Smooth muscle cell (in vitro differentiated cells): ENCODE results near the gene ICAM2. TPM values are rescaled to one million over a fixed set of nuclear protein-coding genes. Genes with fewer than 3 reads are reported as not detected.

Source experiments
- DNase-seq: peaks from one replicate; lab custom pipeline; 2025; ENCODE audit not compliant: unreplicated experiment; lab: John Stamatoyannopoulos, UW
- H2AFZ ChIP-seq: fragments of 200-600 bp; sonication (generic); 2 replicates; pipeline ENCODE4 v1.6.0; 2016; ENCODE audit warnings: antibody characterized with exemption, low read depth, mild to moderate bottlenecking
- H3F3A ChIP-seq: fragments of 200-600 bp; sonication (generic); 2 replicates; pipeline ENCODE4 v1.6.0; 2017; ENCODE audit warnings: antibody characterized with exemption, low read depth
- H3K27ac ChIP-seq: fragments of 200-600 bp; sonication (generic); 2 replicates; pipeline ENCODE4 v1.5.1; 2016; ENCODE audit warnings: low read depth, mild to moderate bottlenecking
- H3K27me3 ChIP-seq: fragments of 200-600 bp; sonication (generic); 2 replicates; pipeline ENCODE4 v1.6.1; 2016; ENCODE audit warnings: low read depth, mild to moderate bottlenecking
- H3K36me3 ChIP-seq: fragments of 200-600 bp; sonication (generic); 2 replicates; pipeline ENCODE4 v1.5.1; 2016; ENCODE audit warnings: low read depth
- H3K4me1 ChIP-seq: fragments of 200-600 bp; sonication (generic); 2 replicates; pipeline ENCODE4 v1.5.1; 2016; ENCODE audit warnings: low read depth
- H3K4me2 ChIP-seq: fragments of 200-600 bp; sonication (generic); 2 replicates; pipeline ENCODE4 v1.6.0; 2016; ENCODE audit warnings: mild to moderate bottlenecking
- H3K4me3 ChIP-seq: fragments of 200-600 bp; sonication (generic); 2 replicates; pipeline ENCODE4 v1.5.1; 2016; ENCODE audit warnings: mild to moderate bottlenecking
- H3K79me2 ChIP-seq: fragments of 200-600 bp; sonication (generic); 2 replicates; pipeline ENCODE4 v1.6.0; 2016; ENCODE audit warnings: low read depth, mild to moderate bottlenecking
- H3K9ac ChIP-seq: fragments of 200-600 bp; sonication (generic); 2 replicates; pipeline ENCODE4 v1.6.0; 2016; ENCODE audit warnings: low read depth
- H3K9me3 ChIP-seq: fragments of 200-600 bp; sonication (generic); replicated peaks from 2 replicates; pipeline ENCODE4 v1.5.1; 2016; ENCODE audit warnings: low read depth
- H4K20me1 ChIP-seq: fragments of 200-600 bp; sonication (generic); 2 replicates; pipeline ENCODE4 v1.6.0; 2016; ENCODE audit warnings: low read depth
- WGBS: methylation state at CpG from one replicate; pipeline ENCODE4 v1.1.7; 2016; ENCODE audit warnings: low lambda C conversion rate; 5-methylcytosine and 5-hydroxymethylcytosine counted together
- polyA plus RNA-seq: library from polyadenylated mRNA; unstranded; fragments of >200 nt; fragmentation: Nextera tagmentation; extraction: Ambion mirVana; gene quantifications from 2 replicates; pipeline ENCODE4 v1.2.1, GENCODE V29; 2016
- total RNA-seq: library from RNA; depleted of rRNA; stranded (reverse); fragments of >200 nt; gene quantifications from 2 replicates; pipeline ENCODE4 v1.2.3, GENCODE V29; 2014
- TF ChIP-seq, protein P1 (sequence below): fragments of 200-600 bp; sonication (generic); IDR thresholded peaks from 2 replicates; pipeline ENCODE4 v1.5.1; 2017; ENCODE audit warnings: borderline replicate concordance, mild to moderate bottlenecking, antibody characterized with exemption; ENCODE audit not compliant: insufficient read depth, poor library complexity, severe bottlenecking

The ICAM2 gene
- total and polyA plus RNA-seq, 2 experiments from 2014 or later, result 1.0 TPM; not detected in 1

DNA sequence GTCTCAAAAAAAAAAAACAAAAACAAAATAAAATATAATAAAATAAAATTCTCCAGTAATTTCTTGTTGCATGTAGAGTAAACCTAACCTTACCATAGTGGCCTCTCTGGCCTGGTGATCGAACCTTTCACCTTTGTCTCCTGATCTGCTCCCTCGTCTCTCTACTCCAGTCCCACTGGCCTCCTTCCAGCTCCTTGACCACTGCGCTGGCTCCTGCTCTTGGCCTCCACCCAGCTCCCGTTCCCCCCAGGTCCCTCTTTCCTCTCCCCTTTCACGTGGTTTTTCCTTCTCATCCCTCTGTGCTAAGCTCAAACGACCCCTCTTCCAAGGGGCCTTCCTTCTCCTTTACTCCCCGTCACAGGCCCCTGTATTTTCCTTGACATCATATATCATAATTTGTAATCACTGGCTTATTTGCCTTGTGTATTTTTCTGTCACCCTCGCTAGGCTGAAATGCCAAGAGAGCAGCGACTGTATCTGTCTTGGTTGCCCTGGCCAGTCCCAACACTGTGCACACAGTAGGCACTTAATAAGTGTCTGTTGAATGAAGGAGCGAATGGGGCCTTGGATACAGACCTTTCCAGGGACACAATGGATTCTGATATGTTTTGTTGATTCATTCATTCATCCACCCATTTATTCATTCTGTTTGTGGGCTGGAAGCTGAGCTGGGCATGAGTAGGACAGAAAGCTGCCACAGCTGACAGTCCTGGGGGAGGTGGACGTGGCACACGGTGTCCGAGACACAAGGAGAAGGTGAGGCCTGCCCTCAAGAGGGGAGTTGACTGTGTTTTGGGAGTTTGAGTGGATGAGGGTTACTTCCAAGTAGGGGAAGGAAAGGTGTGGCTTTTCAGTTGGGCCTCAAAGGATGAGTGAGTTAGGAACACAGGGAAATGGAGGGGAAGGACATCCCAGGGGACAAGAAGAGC is 41.9 kb downstream of the ICAM2 start:
- Histone ChIP-seq H3K79me2 (no peaks in the 10 kb centered on the region), H3K9me3 (no peaks in the 10 kb centered on the region), H3K4me2 (no peak overlapping the region), H3K4me3 (no peak overlapping the region), H3K27me3 (peaks cover 4% of the 10 kb centered on the region), H3K36me3 (no peaks in the 10 kb centered on the region), H3K27ac (no peak overlapping the region), H3F3A (no peaks in the 10 kb centered on the region), H3K4me1 (no peaks in the 10 kb centered on the region), H3K9ac (no peak overlapping the region), H2AFZ (no peak overlapping the region), H4K20me1 (no peaks in the 10 kb centered on the region)
- 91% methylated on average over 13 of the region's 13 CpGs for whole genome bisulfite sequencing
- no peak for DNase-seq
- TF ChIP-seq, protein P1, sequence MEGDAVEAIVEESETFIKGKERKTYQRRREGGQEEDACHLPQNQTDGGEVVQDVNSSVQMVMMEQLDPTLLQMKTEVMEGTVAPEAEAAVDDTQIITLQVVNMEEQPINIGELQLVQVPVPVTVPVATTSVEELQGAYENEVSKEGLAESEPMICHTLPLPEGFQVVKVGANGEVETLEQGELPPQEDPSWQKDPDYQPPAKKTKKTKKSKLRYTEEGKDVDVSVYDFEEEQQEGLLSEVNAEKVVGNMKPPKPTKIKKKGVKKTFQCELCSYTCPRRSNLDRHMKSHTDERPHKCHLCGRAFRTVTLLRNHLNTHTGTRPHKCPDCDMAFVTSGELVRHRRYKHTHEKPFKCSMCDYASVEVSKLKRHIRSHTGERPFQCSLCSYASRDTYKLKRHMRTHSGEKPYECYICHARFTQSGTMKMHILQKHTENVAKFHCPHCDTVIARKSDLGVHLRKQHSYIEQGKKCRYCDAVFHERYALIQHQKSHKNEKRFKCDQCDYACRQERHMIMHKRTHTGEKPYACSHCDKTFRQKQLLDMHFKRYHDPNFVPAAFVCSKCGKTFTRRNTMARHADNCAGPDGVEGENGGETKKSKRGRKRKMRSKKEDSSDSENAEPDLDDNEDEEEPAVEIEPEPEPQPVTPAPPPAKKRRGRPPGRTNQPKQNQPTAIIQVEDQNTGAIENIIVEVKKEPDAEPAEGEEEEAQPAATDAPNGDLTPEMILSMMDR, result no peak

DNA sequence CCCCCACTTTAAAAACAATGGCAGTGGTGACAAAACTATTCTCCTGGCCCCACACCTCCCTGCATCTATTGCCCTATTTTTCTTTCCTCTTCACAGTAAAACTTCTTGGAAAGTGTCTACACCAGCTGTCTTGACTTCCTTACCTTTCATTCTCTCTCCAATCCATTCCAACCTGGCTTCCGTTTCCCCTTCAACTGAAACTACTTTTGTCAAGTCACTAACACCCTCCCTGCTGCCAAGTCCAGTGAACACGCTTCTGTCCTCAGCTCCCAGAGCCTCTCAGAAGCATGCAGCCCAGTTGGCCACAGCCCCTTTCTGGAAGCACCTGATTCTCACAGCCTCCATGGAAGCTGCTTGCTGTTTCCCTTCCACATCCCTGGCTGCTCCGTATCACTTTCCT is 43.7 kb downstream of the ICAM2 start:
- Histone ChIP-seq H3K36me3 (no peaks in the 10 kb centered on the region), H3K27ac (no peak overlapping the region), H3K9ac (no peak overlapping the region), H3K27me3 (peaks cover 4% of the 10 kb centered on the region), H4K20me1 (no peaks in the 10 kb centered on the region), H3K79me2 (no peaks in the 10 kb centered on the region), H2AFZ (no peak overlapping the region), H3K4me3 (no peak overlapping the region), H3F3A (no peaks in the 10 kb centered on the region), H3K4me2 (no peak overlapping the region), H3K4me1 (no peaks in the 10 kb centered on the region), H3K9me3 (no peaks in the 10 kb centered on the region)
- no peak for DNase-seq
- WGBS, result 86% methylated on average over 3 of the region's 3 CpGs
- TF ChIP-seq, protein P1, result no peak

DNA sequence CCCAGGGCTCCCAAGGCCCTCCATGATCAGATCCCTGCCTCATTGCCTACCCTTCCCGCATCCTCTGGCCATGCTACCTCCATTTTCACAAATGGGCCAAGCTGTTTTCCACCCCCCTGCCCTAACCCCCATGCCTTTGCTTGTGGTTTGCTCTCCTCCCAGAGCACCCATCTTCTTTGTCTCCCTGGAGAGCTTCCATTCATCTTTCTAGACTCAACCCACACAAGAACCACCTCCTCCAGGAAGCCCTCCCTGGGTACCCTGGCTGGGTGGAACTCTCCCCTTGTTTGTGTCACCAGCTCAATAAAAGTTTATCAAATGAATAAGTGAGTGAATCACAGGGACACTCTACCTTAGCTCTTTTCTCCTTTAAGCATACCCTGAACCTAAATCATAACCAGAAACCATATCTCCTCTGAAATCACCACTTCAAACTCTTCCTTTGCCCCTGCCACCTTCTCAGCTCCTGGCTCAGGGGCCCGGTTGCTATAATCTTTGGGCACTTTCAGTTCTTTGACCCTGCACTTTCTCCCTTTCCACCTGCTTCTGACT is 44.8 kb downstream of the ICAM2 start:
- H3K9ac ChIP-seq, result no peak overlapping the region
- H3K27ac ChIP-seq, result no peak overlapping the region
- no peaks in the 10 kb centered on the region for H3K4me1 ChIP-seq
- no peak overlapping the region for H3K4me2 ChIP-seq
- H3K79me2 ChIP-seq, result no peaks in the 10 kb centered on the region
- TF ChIP-seq, protein P1, result no peak
- no peaks in the 10 kb centered on the region for H3K9me3 ChIP-seq
- H3F3A ChIP-seq, result no peaks in the 10 kb centered on the region
- H2AFZ ChIP-seq, result no peak overlapping the region
- no peaks in the 10 kb centered on the region for H3K36me3 ChIP-seq
- H3K27me3 ChIP-seq, result peaks cover 4% of the 10 kb centered on the region
- no peak overlapping the region for H3K4me3 ChIP-seq
- 89% methylated on average over 2 of the region's 2 CpGs for WGBS
- H4K20me1 ChIP-seq, result no peaks in the 10 kb centered on the region
- DNase-seq, result no peak
